ENCODE measurements around the gene PEAK3.

Gene PEAK3

GRCh38 chr19:2320939-2321338 lies 39.0 kb upstream of the PEAK3 start:
- TF ChIP-seq CTCF (IDR thresholded peaks at IDR 0.05; ENCODE audit: low read depth, low read length) = no peak

GRCh38 chr19:2320049-2320448 lies 38.1 kb upstream of the PEAK3 start:
- no peak overlapping the region for H3K4me3 ChIP-seq (ENCODE audit: low read depth, low read length)
- no peak for TF ChIP-seq CTCF (IDR thresholded peaks at IDR 0.05; ENCODE audit: low read depth, low read length)

More at GRCh38 chr19:2320939-2321338, 39.0 kb upstream of the PEAK3 start:
- H3K4me3 ChIP-seq (ENCODE audit: low read depth, low read length) = no peak overlapping the region

DNA sequence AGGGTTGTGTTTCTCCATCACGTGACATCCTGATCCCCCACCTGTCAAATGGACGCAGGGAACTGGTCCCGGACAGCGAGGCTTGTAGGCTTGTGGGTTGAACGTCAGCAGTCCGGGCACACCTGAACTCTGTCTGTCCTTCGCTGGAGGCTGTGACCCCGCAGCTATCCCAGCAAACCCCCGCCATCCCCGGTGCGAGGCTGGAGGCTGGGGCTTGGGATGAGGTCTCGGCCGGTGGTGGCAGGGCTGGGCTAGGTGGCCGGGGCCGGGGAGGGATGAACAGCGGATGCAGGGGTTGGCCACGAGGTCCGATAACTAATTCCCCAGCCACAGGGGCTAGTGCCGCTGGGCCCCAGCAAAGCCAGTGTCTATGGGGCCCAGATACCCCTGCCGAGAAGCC lies 37.6 kb upstream of the PEAK3 start:
- TF ChIP-seq CTCF (IDR thresholded peaks at IDR 0.05; ENCODE audit: low read depth, low read length) = no peak
- no peak overlapping the region for H3K4me3 ChIP-seq (ENCODE audit: low read depth, low read length)

GRCh38 chr19:2318923-2319322 lies 36.9 kb upstream of the PEAK3 start:
- no peak for TF ChIP-seq CTCF (IDR thresholded peaks at IDR 0.05; ENCODE audit: low read depth, low read length)

DNA sequence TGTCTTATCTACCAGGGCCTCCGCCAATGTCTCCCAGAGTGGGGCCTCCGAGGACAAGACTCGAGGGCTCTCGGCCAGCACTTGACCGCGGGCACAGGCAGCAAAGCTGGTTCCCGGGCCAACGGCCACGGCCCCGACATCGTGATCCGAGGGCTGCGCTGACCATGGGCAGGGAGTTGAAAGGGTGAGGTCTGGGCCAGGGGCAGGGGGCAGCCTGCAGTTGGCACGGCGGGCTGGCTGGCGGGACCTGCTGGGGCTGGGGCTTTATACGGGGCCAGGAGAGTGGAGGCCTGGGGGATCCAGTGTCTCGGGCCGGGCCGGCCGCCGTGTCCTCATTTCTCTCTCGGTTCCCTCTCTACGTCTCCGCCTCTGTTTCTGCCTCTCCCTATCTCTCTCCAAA lies 35.8 kb upstream of the PEAK3 start:
- H3K4me3 ChIP-seq (ENCODE audit: low read depth, low read length) = no peak overlapping the region
- TF ChIP-seq CTCF (IDR thresholded peaks at IDR 0.05; ENCODE audit: low read depth, low read length) = no peak

More at GRCh38 chr19:2318923-2319322, 36.9 kb upstream of the PEAK3 start:
- H3K4me3 ChIP-seq (ENCODE audit: low read depth, low read length) = no peak overlapping the region

GRCh38 chr19:2317300-2317699 lies 35.3 kb upstream of the PEAK3 start:
- no peak for TF ChIP-seq CTCF (IDR thresholded peaks at IDR 0.05; ENCODE audit: low read depth, low read length)
- H3K4me3 ChIP-seq (ENCODE audit: low read depth, low read length) = no peak overlapping the region

GRCh38 chr19:2315818-2316353 lies 33.9 kb upstream of the PEAK3 start:
- H3K4me3 ChIP-seq (ENCODE audit: low read depth, low read length) = no peak overlapping the region
- peak; percentile 48 for TF ChIP-seq CTCF (IDR thresholded peaks at IDR 0.05; ENCODE audit: low read depth, low read length)
